ENCODE results near the gene MDM2. TPM values are rescaled to one million over a fixed set of nuclear protein-coding genes. Genes with fewer than 3 reads are reported as not detected.

The MDM2 gene
- total and polyA plus RNA-seq, 2 of the 8 experiments (the other 6 are each of a cell fraction or from before 2014, with no cell fraction given): 15.1 to 115 TPM

DNA sequence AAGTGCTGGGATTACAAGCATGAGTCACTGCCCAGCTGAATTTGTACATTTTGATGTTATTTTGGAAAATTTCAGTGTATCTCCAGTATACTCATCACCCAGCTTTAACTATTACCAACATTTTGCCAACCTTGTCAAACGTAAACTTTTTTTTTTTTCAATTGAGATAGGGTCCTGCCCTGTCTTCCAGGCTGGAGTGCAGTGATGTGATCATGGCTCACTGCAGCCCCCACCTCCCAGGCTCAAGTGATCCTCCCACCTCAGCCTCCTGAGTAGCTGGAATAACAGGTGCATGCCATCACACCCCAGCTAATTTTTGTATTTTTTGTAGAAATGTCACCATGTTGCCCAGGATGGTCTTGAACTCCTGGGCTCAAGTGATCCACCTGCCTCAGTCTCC, 29.2 kb downstream of the MDM2 start (continued):
- TF ChIP-seq SIN3A (conservative IDR thresholded peaks at IDR 0.05 in 1 of 2, IDR thresholded peaks at IDR 0.05 in 1 of 2; ENCODE audit: low read depth in 1 of 2, low read length in 2 of 2): no peak

All from H1 (cell line).